NCI-H510A treated with DMSO at 0.1 percent for 48 hours (cell line): ENCODE measurements around the gene TEAD4.
A peak's percentile ranks its signal among the peaks of the same experiment; 100 is the strongest.
"Not testable (repeated sequence)": the region's sequence is repeated elsewhere in the genome, so short reads cannot be mapped to it uniquely, and the experiment has no call there.

Experiments
- DNase-seq: peaks from one replicate; lab custom pipeline; 2025; lab: John Stamatoyannopoulos, UW

Gene TEAD4

GRCh38 chr12:3048540-3048939 is 89.3 kb downstream of the TEAD4 start:
- DNase-seq = no peak

- DNase-seq = no peak
Observed at GRCh38 chr12:3049176-3049575, 90.0 kb downstream of the TEAD4 start.

- DNase-seq = no peak
Observed at GRCh38 chr12:3049611-3050249, 90.5 kb downstream of the TEAD4 start.

GRCh38 chr12:3054374-3054773 is 95.2 kb downstream of the TEAD4 start:
- no peak for DNase-seq

- no peak for DNase-seq
Observed at GRCh38 chr12:3055026-3055703, 96.0 kb downstream of the TEAD4 start.

GRCh38 chr12:3055704-3056467 is 96.7 kb downstream of the TEAD4 start:
- no peak for DNase-seq

DNA sequence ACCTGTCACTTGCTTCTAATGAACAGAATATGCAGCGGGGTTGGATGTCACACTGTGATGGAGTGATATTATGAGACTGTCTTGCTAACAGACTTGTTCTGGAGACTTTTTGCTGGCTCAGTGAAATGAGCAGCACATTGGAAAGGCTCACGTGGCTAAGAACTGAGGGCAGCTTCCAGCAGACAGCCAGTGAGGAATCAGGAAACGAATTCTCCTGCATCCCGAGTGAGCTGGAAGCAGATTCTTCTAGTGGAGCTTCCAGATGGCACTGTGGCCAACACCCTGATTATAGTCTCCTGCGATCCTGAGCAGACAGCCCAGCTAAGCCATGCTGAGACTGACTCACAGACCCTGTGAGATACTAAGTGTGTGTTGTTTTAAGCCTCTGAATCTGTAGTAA is 101.9 kb downstream of the TEAD4 start:
- no peak for DNase-seq

- DNase-seq = no peak
Observed at GRCh38 chr12:3061501-3062215, 102.5 kb downstream of the TEAD4 start.

GRCh38 chr12:3065300-3065699 is 106.1 kb downstream of the TEAD4 start:
- no peak for DNase-seq

- not testable (repeated sequence) for DNase-seq
Observed at GRCh38 chr12:3065846-3066245, 106.6 kb downstream of the TEAD4 start.

DNA sequence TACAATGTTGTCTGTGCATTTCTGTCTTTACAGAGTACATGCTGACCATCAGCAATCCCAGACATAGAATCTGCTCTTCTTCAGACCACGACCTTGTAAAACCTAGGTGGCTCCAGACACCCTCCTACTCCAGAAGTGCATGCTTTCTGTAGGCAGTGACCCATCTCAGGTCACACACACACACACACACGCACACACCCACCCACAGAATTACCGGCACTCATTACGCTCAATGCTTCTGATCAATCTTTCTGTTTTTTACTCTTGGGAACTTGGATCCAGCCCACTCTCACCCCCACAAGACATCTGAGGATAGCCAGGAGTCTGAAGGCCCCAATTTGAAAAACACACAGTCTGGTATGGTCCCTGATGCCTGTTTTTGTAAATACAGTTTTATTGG is 110.5 kb downstream of the TEAD4 start:
- no peak for DNase-seq

- DNase-seq = peak; percentile 87
Observed at GRCh38 chr12:3071107-3071506, 111.9 kb downstream of the TEAD4 start.

DNA sequence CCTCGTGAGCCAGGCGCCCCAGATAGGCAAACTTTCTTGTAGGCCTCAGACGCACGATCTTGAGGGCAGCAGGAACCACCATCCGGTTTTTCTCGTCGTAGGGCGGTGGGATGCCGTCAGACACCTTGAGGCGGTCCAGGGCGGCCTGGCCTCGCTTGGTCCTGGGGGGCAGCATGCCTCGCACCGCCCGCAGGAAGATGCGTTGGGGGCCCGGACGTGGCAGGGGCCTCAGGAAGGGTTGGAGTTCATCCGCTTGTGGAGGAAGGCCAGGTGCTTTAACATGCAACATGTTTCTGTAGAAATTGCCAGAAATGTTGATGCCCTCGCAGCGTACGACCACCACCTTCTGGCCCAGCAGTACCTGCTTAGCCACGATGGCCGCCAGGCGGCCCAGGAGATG is 112.5 kb downstream of the TEAD4 start:
- no peak for DNase-seq

- peak; percentile 91 for DNase-seq
Observed at GRCh38 chr12:3073438-3074250, 114.4 kb downstream of the TEAD4 start.

- no peak for DNase-seq
Observed at GRCh38 chr12:3075315-3075714, 116.1 kb downstream of the TEAD4 start.

- DNase-seq = peak; percentile 86
Observed at GRCh38 chr12:3076730-3077571, 117.8 kb downstream of the TEAD4 start, which contains the start of gene TSPAN9. Gene TSPAN9 (plus strand): TSS chr12:3077379. CDS start chr12:3201194, 123,815 bp downstream.

- no peak for DNase-seq
Observed at GRCh38 chr12:3077572-3078081, 118.4 kb downstream of the TEAD4 start.

GRCh38 chr12:3078086-3078820 is 119.1 kb downstream of the TEAD4 start:
- no peak for DNase-seq

DNA sequence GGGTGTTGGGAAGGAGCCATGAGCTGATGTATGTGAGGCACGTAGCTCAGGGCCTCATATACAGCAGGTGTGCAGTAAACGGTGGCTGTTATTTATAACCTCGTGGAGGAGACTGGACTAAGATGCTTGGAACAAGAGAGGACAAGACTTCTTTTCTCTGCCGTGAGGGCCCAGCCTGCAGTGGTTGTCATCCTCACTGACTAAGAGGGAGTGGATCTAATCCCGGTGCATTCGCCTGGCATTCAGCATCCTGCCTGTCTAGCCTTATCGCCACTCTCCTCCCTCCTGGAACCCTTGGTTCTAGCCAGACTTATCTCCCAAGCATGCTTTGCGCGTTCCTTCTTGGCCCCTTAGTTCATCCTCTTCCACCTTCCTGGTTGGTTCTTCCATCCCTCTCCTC is 121.9 kb downstream of the TEAD4 start:
- DNase-seq = no peak

- no peak for DNase-seq
Observed at GRCh38 chr12:3081886-3082285, 122.7 kb downstream of the TEAD4 start.
